Islet of Langerhans (tissue), 1 donor: ENCODE measurements around the gene WWC1.
"Not testable (repeated sequence)": the region's sequence is repeated elsewhere in the genome, so short reads cannot be mapped to it uniquely, and the experiment has no call there.

Experiments used
- FAIRE-seq: peaks from one replicate; lab custom pipeline; 2011; peaks lifted over from hg19 to GRCh38; lab: Jason Lieb, UNC

Gene WWC1

GRCh38 chr5:168286863-168287262 lies 4.6 kb upstream of the WWC1 start:
- not testable (repeated sequence) for FAIRE-seq

GRCh38 chr5:168287362-168287761 lies 4.1 kb upstream of the WWC1 start:
- FAIRE-seq, result no peak

- FAIRE-seq, result no peak
These were observed 2.8 kb upstream of the WWC1 start for GRCh38 chr5:168288349-168289245.

- no peak for FAIRE-seq
These were observed 523 bp upstream of the WWC1 start for GRCh38 chr5:168290902-168291341.

GRCh38 chr5:168291964-168292785 lies 730 bp downstream of the WWC1 start:
- FAIRE-seq, result no peak

GRCh38 chr5:168292786-168293696 lies 1.6 kb downstream of the WWC1 start:
- no peak for FAIRE-seq

- FAIRE-seq, result no peak
These were observed 4.2 kb downstream of the WWC1 start for GRCh38 chr5:168295574-168296201.

- no peak for FAIRE-seq
These were observed 5.2 kb downstream of the WWC1 start for GRCh38 chr5:168296682-168297081.

GRCh38 chr5:168298949-168299348 lies 7.5 kb downstream of the WWC1 start:
- FAIRE-seq, result no peak

- FAIRE-seq, result no peak
These were observed 7.9 kb downstream of the WWC1 start for GRCh38 chr5:168299372-168299771.

- FAIRE-seq, result no peak
These were observed 9.1 kb downstream of the WWC1 start for GRCh38 chr5:168300326-168301182.

- FAIRE-seq, result no peak
These were observed 10.3 kb downstream of the WWC1 start for GRCh38 chr5:168301593-168302390.

GRCh38 chr5:168302785-168303184 lies 11.3 kb downstream of the WWC1 start:
- no peak for FAIRE-seq

- FAIRE-seq, result no peak
These were observed 12.1 kb downstream of the WWC1 start for GRCh38 chr5:168303393-168304025.

- no peak for FAIRE-seq
These were observed 12.9 kb downstream of the WWC1 start for GRCh38 chr5:168304349-168304748.

GRCh38 chr5:168305281-168305680 lies 13.8 kb downstream of the WWC1 start:
- no peak for FAIRE-seq

- FAIRE-seq, result no peak
These were observed 15.6 kb downstream of the WWC1 start for GRCh38 chr5:168307022-168307421.

GRCh38 chr5:168307925-168308584 lies 16.6 kb downstream of the WWC1 start:
- no peak for FAIRE-seq
